C4-2B (cell line): ENCODE results near the gene WFDC1.

Experiments used
- H3K27ac ChIP-seq: fragments of 450-650 bp; 2 replicates; pipeline ENCODE4 v1.5.1; 2017
- CTCF ChIP-seq: fragments of 450-650 bp; conservative IDR thresholded peaks from 2 replicates; pipeline ENCODE4 v1.5.1; 2017; ENCODE audit warnings: mild to moderate bottlenecking
- ZFX ChIP-seq: fragments of 450-650 bp; IDR thresholded peaks from 2 replicates; pipeline ENCODE4 v1.6.1; 2017

Gene WFDC1

GRCh38 chr16:84282533-84282932 is 12.1 kb upstream of the WFDC1 start:
- TF ChIP-seq ZFX: no peak
- no peak for TF ChIP-seq CTCF
- no peak overlapping the region for H3K27ac ChIP-seq

- no peak for TF ChIP-seq CTCF
- TF ChIP-seq ZFX: no peak
- no peak overlapping the region for H3K27ac ChIP-seq
Observed at GRCh38 chr16:84283314-84284153, 11.1 kb upstream of the WFDC1 start.

DNA sequence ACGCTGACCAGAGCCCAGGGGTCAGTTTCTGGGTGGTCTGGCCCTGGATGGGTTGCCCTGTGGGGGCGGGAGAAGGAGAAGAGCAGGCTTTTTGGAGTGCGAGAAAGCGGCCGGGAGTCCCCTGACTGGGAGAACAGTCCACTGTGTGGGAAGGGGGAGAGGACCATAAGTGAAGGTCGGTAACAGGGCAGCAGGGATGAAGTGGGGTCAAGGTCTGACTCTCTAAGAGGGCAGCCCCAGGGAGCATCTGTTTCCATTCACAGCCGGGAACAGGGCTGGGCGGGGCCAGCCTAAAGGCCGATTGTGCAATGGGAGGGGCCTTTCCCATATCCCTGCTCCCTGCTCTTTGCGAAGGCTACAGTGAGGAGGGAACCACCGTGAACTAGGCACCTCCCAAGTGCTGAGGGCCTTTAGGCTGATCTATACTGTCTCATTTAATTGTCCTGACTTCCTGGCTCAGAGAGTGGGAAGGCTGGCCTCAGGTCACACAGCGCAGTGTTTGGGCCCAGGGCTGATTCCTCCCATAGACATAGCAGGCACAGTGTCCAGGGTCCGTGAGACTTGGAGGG is 10.4 kb upstream of the WFDC1 start:
- H3K27ac ChIP-seq: no peak overlapping the region

GRCh38 chr16:84286578-84287240 is 8.0 kb upstream of the WFDC1 start:
- no peak overlapping the region for H3K27ac ChIP-seq
- TF ChIP-seq ZFX (no peak), CTCF (no peak)

More for the DNA sequence above, 10.4 kb upstream of the WFDC1 start:
- TF ChIP-seq CTCF (no peak), ZFX (no peak)

GRCh38 chr16:84288902-84289301 is 5.8 kb upstream of the WFDC1 start:
- TF ChIP-seq ZFX: no peak
- no peak for TF ChIP-seq CTCF

GRCh38 chr16:84291226-84291625 is 3.5 kb upstream of the WFDC1 start:
- no peak overlapping the region for H3K27ac ChIP-seq
- TF ChIP-seq CTCF (no peak), ZFX (no peak)

More at GRCh38 chr16:84288902-84289301, 5.8 kb upstream of the WFDC1 start:
- no peak overlapping the region for H3K27ac ChIP-seq

GRCh38 chr16:84292011-84292410 is 2.7 kb upstream of the WFDC1 start:
- H3K27ac ChIP-seq: no peak overlapping the region
- no peak for TF ChIP-seq ZFX
- TF ChIP-seq CTCF: no peak
